HEK293 (cell line): ENCODE results near the gene CACNA1S.

Experiments used
- CTCF ChIA-PET: fragments of 350-600 bp; formaldehyde crosslinking; extraction: SDS; loops from one replicate; lab custom pipeline; 2021; ENCODE audit warnings: antibody characterized with exemption; lab: Yijun Ruan, JAX
- POLR2A ChIA-PET: fragments of 300-600 bp; formaldehyde crosslinking; extraction: SDS; loops from one replicate; lab custom pipeline; 2020; ENCODE audit warnings: antibody characterized with exemption, inconsistent platforms; lab: Yijun Ruan, JAX
- H3K27ac ChIP-seq: fragments of 200-500 bp; sonication (Bioruptor generic); 2 replicates; pipeline ENCODE4 v1.5.1; 2014; ENCODE audit warnings: low read depth, low read length, control low read depth, inconsistent platforms; ENCODE audit errors: extremely low read depth
- H3K36me3 ChIP-seq, 2 experiments: fragments of 200-500 bp in 1 of 2; sonication (Bioruptor generic) in 1 of 2; 1 replicate in 1 of 2; 2 replicates in 1 of 2; pipeline ENCODE4 v1.5.1; 2014 to 2017; ENCODE audit warnings: inconsistent platforms in 2 of 2, low read length in 2 of 2; ENCODE audit not compliant: control insufficient read depth in 2 of 2, insufficient read depth in 1 of 2
- H3K4me1 ChIP-seq: fragments of 200-500 bp; sonication (Bioruptor generic); 2 replicates; pipeline ENCODE4 v1.5.1; 2014; ENCODE audit warnings: mild to moderate bottlenecking, low read length, inconsistent platforms; ENCODE audit not compliant: control insufficient read depth, insufficient read depth
- H3K4me3 ChIP-seq: 2 replicates; pipeline ENCODE4 v1.5.1; 2011; ENCODE audit warnings: low read depth, mild to moderate bottlenecking, control low read depth, low read length, moderate library complexity
- H3K9me3 ChIP-seq: fragments of 200-500 bp; sonication (Bioruptor generic); 2 replicates; pipeline ENCODE4 v1.5.1; 2014; ENCODE audit warnings: low read depth, low read length, inconsistent platforms; ENCODE audit not compliant: control insufficient read depth, insufficient read depth
- ELK4 ChIP-seq: IDR thresholded peaks from 2 replicates; pipeline ENCODE4 v1.6.1; 2011; ENCODE audit warnings: mild to moderate bottlenecking, low read depth, low read length, borderline replicate concordance
- FEZF1 ChIP-seq: fragments of 450-650 bp; formaldehyde crosslinking; IDR thresholded peaks from 2 replicates; pipeline ENCODE4 v1.5.1; 2016; ENCODE audit warnings: missing biosample characterization, missing genetic modification characterization
- GFI1B ChIP-seq: fragments of 450-650 bp; formaldehyde crosslinking; IDR thresholded peaks from 2 replicates; pipeline ENCODE4 v1.5.1; 2016; ENCODE audit warnings: missing biosample characterization, missing genetic modification characterization
- PRDM10 ChIP-seq: fragments of 450-650 bp; formaldehyde crosslinking; IDR thresholded peaks from 2 replicates; pipeline ENCODE4 v1.5.1; 2016; ENCODE audit warnings: missing biosample characterization, missing genetic modification characterization
- SP7 ChIP-seq: fragments of 450-650 bp; formaldehyde crosslinking; IDR thresholded peaks from 2 replicates; pipeline ENCODE4 v1.5.1; 2016; ENCODE audit warnings: missing biosample characterization, missing genetic modification characterization
- TCF7L2 ChIP-seq: IDR thresholded peaks from 2 replicates; pipeline ENCODE4 v1.6.1; 2011; ENCODE audit warnings: low read depth, mild to moderate bottlenecking, inconsistent platforms, low read length, moderate library complexity, borderline replicate concordance
- ZBTB20 ChIP-seq: fragments of 450-650 bp; formaldehyde crosslinking; IDR thresholded peaks from 2 replicates; pipeline ENCODE4 v1.5.1; 2016; ENCODE audit warnings: missing biosample characterization, missing genetic modification characterization
- ZBTB21 ChIP-seq: fragments of 450-650 bp; formaldehyde crosslinking; IDR thresholded peaks from 2 replicates; pipeline ENCODE4 v1.5.1; 2017; ENCODE audit warnings: missing biosample characterization, missing genetic modification characterization
- ZNF146 ChIP-seq: fragments of 450-650 bp; formaldehyde crosslinking; IDR thresholded peaks from 2 replicates; pipeline ENCODE4 v1.5.1; 2016; ENCODE audit warnings: missing biosample characterization, missing genetic modification characterization
- ZNF174 ChIP-seq: fragments of 450-650 bp; formaldehyde crosslinking; IDR thresholded peaks from 2 replicates; pipeline ENCODE4 v1.5.0; 2017; ENCODE audit warnings: missing biosample characterization, mild to moderate bottlenecking, missing genetic modification characterization
- ZNF223 ChIP-seq: fragments of 450-650 bp; formaldehyde crosslinking; IDR thresholded peaks from 2 replicates; pipeline ENCODE4 v1.5.1; 2016; ENCODE audit warnings: missing biosample characterization, missing genetic modification characterization
- ZNF266 ChIP-seq: fragments of 450-650 bp; formaldehyde crosslinking; IDR thresholded peaks from 2 replicates; pipeline ENCODE4 v1.5.1; 2016; ENCODE audit warnings: missing biosample characterization, missing genetic modification characterization, low read depth
- ZNF362 ChIP-seq: fragments of 450-650 bp; formaldehyde crosslinking; IDR thresholded peaks from 2 replicates; pipeline ENCODE4 v1.5.1; 2016; ENCODE audit warnings: missing biosample characterization, missing genetic modification characterization
- ZNF501 ChIP-seq: fragments of 450-650 bp; formaldehyde crosslinking; IDR thresholded peaks from 2 replicates; pipeline ENCODE4 v1.5.1; 2016; ENCODE audit warnings: missing biosample characterization, missing genetic modification characterization
- ZNF529 ChIP-seq: fragments of 450-650 bp; formaldehyde crosslinking; IDR thresholded peaks from 2 replicates; pipeline ENCODE4 v1.5.1; 2017; ENCODE audit warnings: missing genetic modification characterization, missing biosample characterization; ENCODE audit not compliant: insufficient replicate concordance
- ZNF558 ChIP-seq: fragments of 450-650 bp; formaldehyde crosslinking; IDR thresholded peaks from 2 replicates; pipeline ENCODE4 v1.5.1; 2016; ENCODE audit warnings: missing biosample characterization, missing genetic modification characterization
- ZNF560 ChIP-seq: fragments of 450-650 bp; formaldehyde crosslinking; IDR thresholded peaks from 2 replicates; pipeline ENCODE4 v1.5.1; 2017; ENCODE audit warnings: missing biosample characterization, missing genetic modification characterization, borderline replicate concordance
- ZNF645 ChIP-seq: fragments of 450-650 bp; formaldehyde crosslinking; IDR thresholded peaks from 2 replicates; pipeline ENCODE4; 2016; ENCODE audit warnings: missing biosample characterization, missing genetic modification characterization
- ZNF701 ChIP-seq: fragments of 450-650 bp; formaldehyde crosslinking; IDR thresholded peaks from 2 replicates; pipeline ENCODE4 v1.5.1; 2016; ENCODE audit warnings: missing biosample characterization, missing genetic modification characterization
- ZNF791 ChIP-seq: fragments of 450-650 bp; formaldehyde crosslinking; IDR thresholded peaks from 2 replicates; pipeline ENCODE4 v1.5.1; 2016; ENCODE audit warnings: missing biosample characterization, missing genetic modification characterization
- ZSCAN5A ChIP-seq: fragments of 450-650 bp; formaldehyde crosslinking; IDR thresholded peaks from 2 replicates; pipeline ENCODE4 v1.5.1; 2016; ENCODE audit warnings: missing biosample characterization, missing genetic modification characterization

CACNA1S gene

GRCh38 chr1:201142011-201142848 is 30.0 kb upstream of the CACNA1S start:
- Histone ChIP-seq H3K4me1 (no peaks in the 10 kb centered on the region), H3K36me3 (peaks cover 8 to 100% of the 10 kb centered on the region in 2 experiments), H3K9me3 (no peaks in the 10 kb centered on the region), H3K27ac (no peak overlapping the region), H3K4me3 (no peak overlapping the region)
- TF ChIP-seq ZSCAN5A (tag by site-specific recombination) (no peak), ZNF223 (tag by site-specific recombination) (no peak)
- POLR2A ChIA-PET = interaction anchor here (0.8 to 1.1 kb wide), 2 partner anchors 12 to 28 kb away, joined by 4 read pairs; partner anchors contain the start of gene TMEM9
- CTCF ChIA-PET = interaction anchor here (0.8 to 1.2 kb wide), 2 partner anchors 8 to 88 kb away, joined by 3 to 4 read pairs; no protein-coding TSS in a partner anchor

- Histone ChIP-seq H3K27ac (no peak overlapping the region), H3K9me3 (no peaks in the 10 kb centered on the region)
- no peak for TF ChIP-seq ZNF560 (tag by site-specific recombination)
- no peak for TF ChIP-seq ZBTB21 (tag by site-specific recombination)
- no peak for TF ChIP-seq ZNF645 (tag by site-specific recombination)
- no peak for TF ChIP-seq ZNF501 (tag by site-specific recombination)
- TF ChIP-seq ZNF266 (tag by site-specific recombination) = no peak
- no peak for TF ChIP-seq ZNF362
- no peak for TF ChIP-seq ZNF529 (tag by site-specific recombination)
- TF ChIP-seq SP7 (tag by site-specific recombination) = no peak
- TF ChIP-seq FEZF1 = no peak
- TF ChIP-seq ZNF701 = no peak
- no peak for TF ChIP-seq ZNF558
- TF ChIP-seq, all 188 proteins: peak for 0
- CTCF ChIA-PET = interaction anchor here (1.1 to 1.2 kb wide), 2 partner anchors 9 to 73 kb away, joined by 3 to 4 read pairs; no protein-coding TSS in a partner anchor
- Histone ChIP-seq H3K4me3 (no peak overlapping the region), H3K4me1 (no peaks in the 10 kb centered on the region), H3K36me3 (peaks cover 8 to 100% of the 10 kb centered on the region in 2 experiments)
- POLR2A ChIA-PET = interaction anchor here (0.9 kb wide), 1 partner anchor 11 kb away, joined by 3 read pairs; no protein-coding TSS in a partner anchor
Measured at GRCh38 chr1:201141418-201141817, 29.2 kb upstream of the CACNA1S start.

- Histone ChIP-seq H3K4me1 (no peaks in the 10 kb centered on the region), H3K36me3 (peaks cover 8 to 100% of the 10 kb centered on the region in 2 experiments), H3K27ac (no peak overlapping the region), H3K9me3 (no peaks in the 10 kb centered on the region), H3K4me3 (no peak overlapping the region)
- no peak for TF ChIP-seq ZNF174 (tag by site-specific recombination)
- no peak for TF ChIP-seq ELK4
- no peak for TF ChIP-seq ZBTB20 (tag by site-specific recombination)
- no peak for TF ChIP-seq PRDM10
- TF ChIP-seq ZNF146 = no peak
- no peak for TF ChIP-seq TCF7L2
- TF ChIP-seq GFI1B (tag by site-specific recombination) = no peak
- TF ChIP-seq ZNF791 (tag by site-specific recombination) = no peak
- ChIA-PET POLR2A (interaction anchor here (0.9 kb wide), 1 partner anchor 12 kb away, joined by 3 read pairs; no protein-coding TSS in a partner anchor), CTCF (interaction anchor here (0.6 to 1.7 kb wide), 4 partner anchors 8 to 165 kb away, joined by 3 to 5 read pairs (median 4); no protein-coding TSS in a partner anchor)
Measured at GRCh38 chr1:201140941-201141260, 28.7 kb upstream of the CACNA1S start.
